SK-N-SH treated with all-trans-retinoic acid at 6 μM for 48 hours (cell line): Measurements from ENCODE around the gene CPT1C.

Experiments used
- BACH2 ChIP-seq: fragments of 250-450 bp; sonication (Bioruptor Pico); IDR thresholded peaks from 2 replicates; pipeline ENCODE4 v1.9.0; 2021; ENCODE audit warnings: mild to moderate bottlenecking, borderline replicate concordance
- CREB5 ChIP-seq: fragments of 250-450 bp; sonication (Bioruptor Pico); IDR thresholded peaks from 2 replicates; pipeline ENCODE4 v1.5.1; 2020; ENCODE audit warnings: low read depth, mild to moderate bottlenecking, moderate library complexity
- CSDC2 ChIP-seq: fragments of 250-450 bp; sonication (Bioruptor Pico); IDR thresholded peaks from 2 replicates; pipeline ENCODE4 v1.5.0; 2020; ENCODE audit warnings: mild to moderate bottlenecking, moderate library complexity
- CSRNP3 ChIP-seq: fragments of 250-450 bp; sonication (Bioruptor Pico); IDR thresholded peaks from 2 replicates; pipeline ENCODE4 v1.5.1; 2021; ENCODE audit warnings: mild to moderate bottlenecking, moderate library complexity
- ESRRG ChIP-seq: fragments of 250-450 bp; sonication (Bioruptor Pico); IDR thresholded peaks from 2 replicates; pipeline ENCODE4 v1.6.1; 2021; ENCODE audit warnings: mild to moderate bottlenecking
- PATZ1 ChIP-seq: fragments of 250-450 bp; sonication (Bioruptor Pico); IDR thresholded peaks from 2 replicates; pipeline ENCODE4 v1.8.0; 2020; ENCODE audit warnings: mild to moderate bottlenecking, moderate library complexity, borderline replicate concordance
- RARB ChIP-seq: fragments of 250-450 bp; sonication (Bioruptor Pico); IDR thresholded peaks from 2 replicates; pipeline ENCODE4 v1.8.0; 2021; ENCODE audit warnings: mild to moderate bottlenecking, moderate library complexity
- SNAI2 ChIP-seq: fragments of 250-450 bp; sonication (Bioruptor Pico); IDR thresholded peaks from 2 replicates; pipeline ENCODE4 v1.5.0; 2020; ENCODE audit warnings: mild to moderate bottlenecking, moderate library complexity
- TCF4 ChIP-seq: fragments of 250-450 bp; sonication (Bioruptor Pico); IDR thresholded peaks from 2 replicates; pipeline ENCODE4 v1.8.0; 2021; ENCODE audit warnings: mild to moderate bottlenecking, moderate library complexity, borderline replicate concordance
- TSHZ2 ChIP-seq: fragments of 250-450 bp; sonication (Bioruptor Pico); IDR thresholded peaks from 2 replicates; pipeline ENCODE4 v1.5.0; 2020; ENCODE audit warnings: mild to moderate bottlenecking, moderate library complexity
- ZFP3 ChIP-seq: fragments of 250-450 bp; sonication (Bioruptor Pico); IDR thresholded peaks from 2 replicates; pipeline ENCODE4 v1.5.0; 2020; ENCODE audit warnings: mild to moderate bottlenecking, moderate library complexity
- ZFP30 ChIP-seq: fragments of 450-650 bp; formaldehyde crosslinking; IDR thresholded peaks from 2 replicates; pipeline ENCODE4 v1.5.0; 2022; ENCODE audit warnings: mild to moderate bottlenecking, moderate library complexity
- ZNF565 ChIP-seq: fragments of 450-650 bp; formaldehyde crosslinking; conservative IDR thresholded peaks from 2 replicates; pipeline ENCODE4 v1.5.0; 2020; ENCODE audit warnings: low read depth, mild to moderate bottlenecking, moderate library complexity
- ZNF70 ChIP-seq: fragments of 450-650 bp; formaldehyde crosslinking; IDR thresholded peaks from 2 replicates; pipeline ENCODE4 v1.5.0; 2020; ENCODE audit warnings: mild to moderate bottlenecking, moderate library complexity

DNA sequence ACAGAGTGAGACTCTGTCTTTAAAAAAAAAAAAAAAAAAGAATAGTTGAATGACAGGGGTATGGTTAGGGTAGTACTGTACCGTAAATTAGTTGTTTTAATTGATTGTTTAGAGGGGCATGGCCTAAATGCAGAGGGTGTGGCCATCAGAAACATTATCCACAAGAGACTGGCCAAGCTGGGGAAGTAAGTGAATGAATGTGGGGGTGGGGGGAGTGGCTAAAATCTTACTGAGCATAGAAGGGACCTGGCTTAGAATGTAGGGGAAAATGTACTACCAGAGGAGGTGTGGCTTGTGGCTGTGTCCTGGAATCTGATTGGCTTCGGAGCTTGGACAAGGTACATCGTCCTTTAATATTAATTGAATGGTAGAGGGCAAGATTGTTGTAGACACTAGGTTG lies 21.4 kb upstream of the CPT1C start:
- TF ChIP-seq BACH2 (CRISPR knock-in tag) (no peak), PATZ1 (CRISPR knock-in tag) (no peak), ZNF70 (no peak), ZFP3 (CRISPR knock-in tag) (no peak), CREB5 (CRISPR knock-in tag) (no peak), ZFP30 (CRISPR knock-in tag) (no peak), RARB (CRISPR knock-in tag) (no peak), CSDC2 (CRISPR knock-in tag) (no peak), ZNF565 (no peak), ESRRG (CRISPR knock-in tag) (no peak), SNAI2 (CRISPR knock-in tag) (no peak), TSHZ2 (CRISPR knock-in tag) (no peak), TCF4 (CRISPR knock-in tag) (no peak), CSRNP3 (CRISPR knock-in tag) (no peak)
